GM12873 (cell line): ENCODE measurements around the gene ZNF765.

Experiments used
- CTCF ChIP-seq: IDR thresholded peaks from 2 replicates; pipeline ENCODE4 v1.5.1; 2012; ENCODE audit warnings: low read depth, mild to moderate bottlenecking, moderate library complexity, low read length, control low read depth; ENCODE audit not compliant: insufficient read depth; ENCODE audit errors: missing control alignments

Gene ZNF765

GRCh38 chr19:53374288-53374687 lies 20.7 kb upstream of the ZNF765 start:
- TF ChIP-seq CTCF, result no peak

GRCh38 chr19:53374743-53375142 lies 20.2 kb upstream of the ZNF765 start:
- TF ChIP-seq CTCF, result no peak

GRCh38 chr19:53381376-53381775 lies 13.6 kb upstream of the ZNF765 start:
- no peak for TF ChIP-seq CTCF

GRCh38 chr19:53388168-53388567 lies 6.8 kb upstream of the ZNF765 start:
- no peak for TF ChIP-seq CTCF

GRCh38 chr19:53388904-53389303 lies 6.0 kb upstream of the ZNF765 start:
- TF ChIP-seq CTCF, result no peak

GRCh38 chr19:53389571-53389970 lies 5.4 kb upstream of the ZNF765 start:
- no peak for TF ChIP-seq CTCF

GRCh38 chr19:53389978-53390377 lies 5.0 kb upstream of the ZNF765 start:
- no peak for TF ChIP-seq CTCF
